T-helper 1 cell (primary cell): Measurements from ENCODE around the gene ZNF256.

ENCODE experiments used
- DNase-seq, 5 donors: peaks; one replicate each; pipeline ENCODE4 v3.0.0-alpha.2; 2012 to 2020
- total RNA-seq, 4 donors: gene quantifications; one replicate each; lab custom pipeline; 2026; lab: John Stamatoyannopoulos, UW

Gene ZNF256
- 9.0 to 23.3 (median 11.6) reads per million in 4 donors for total RNA-seq

GRCh38 chr19:57947419-57948134 lies at the start of gene ZNF256:
Gene ZNF256, minus strand, starts transcription at chr19:57947706. Its CDS starts 232 bp downstream, at chr19:57947474.
- peak; percentile 66 to 89 (median 78) for DNase-seq

GRCh38 chr19:57992841-57993240 lies 45.3 kb upstream of the ZNF256 start:
- no peak for DNase-seq

- DNase-seq = no peak
These were observed 31.2 kb upstream of the ZNF256 start for GRCh38 chr19:57978586-57979289.

GRCh38 chr19:57974434-57974833 lies 26.9 kb upstream of the ZNF256 start, which contains the start of gene C19orf18:
Gene C19orf18, minus strand, starts transcription at chr19:57974534. Its CDS starts 102 bp downstream, at chr19:57974432.
- DNase-seq = no peak

GRCh38 chr19:57964761-57965160 lies 17.3 kb upstream of the ZNF256 start:
- DNase-seq = no peak

GRCh38 chr19:57961785-57962184 lies 14.3 kb upstream of the ZNF256 start:
- DNase-seq = no peak

- DNase-seq = no peak
These were observed 7.5 kb upstream of the ZNF256 start for GRCh38 chr19:57954996-57955395.

- DNase-seq = no peak
These were observed 2.2 kb upstream of the ZNF256 start for GRCh38 chr19:57949702-57950101.

- no peak for DNase-seq
These were observed 1.8 kb upstream of the ZNF256 start for GRCh38 chr19:57949296-57949695.

- DNase-seq = no peak
These were observed 453 bp downstream of the ZNF256 start for GRCh38 chr19:57947088-57947418.

GRCh38 chr19:57946316-57946715 lies 1.2 kb downstream of the ZNF256 start:
- no peak for DNase-seq

GRCh38 chr19:57941593-57941992 lies 5.9 kb downstream of the ZNF256 start:
- no peak for DNase-seq

GRCh38 chr19:57935731-57936130 lies 11.8 kb downstream of the ZNF256 start:
- no peak for DNase-seq

GRCh38 chr19:57934820-57935665 lies 12.5 kb downstream of the ZNF256 start, which contains the start of gene ZNF418:
Gene ZNF418, minus strand, starts transcription at chr19:57935402. Its CDS starts 1,580 bp downstream, at chr19:57933822.
- peak in 4 of 5 donors; percentile 17 to 35 (median 30) for DNase-seq

GRCh38 chr19:57927587-57927986 lies 19.9 kb downstream of the ZNF256 start:
- DNase-seq = no peak

GRCh38 chr19:57916168-57916995 lies 31.1 kb downstream of the ZNF256 start, which contains the start of gene ZNF417:
Gene ZNF417, minus strand, starts transcription at chr19:57916592. Its CDS starts 181 bp downstream, at chr19:57916411.
- DNase-seq = peak; percentile 71 to 91 (median 83)

- no peak for DNase-seq
These were observed 33.0 kb downstream of the ZNF256 start for GRCh38 chr19:57914531-57914930.

GRCh38 chr19:57907394-57907793 lies 40.1 kb downstream of the ZNF256 start:
- DNase-seq = no peak

GRCh38 chr19:57905258-57905657 lies 42.2 kb downstream of the ZNF256 start:
- DNase-seq = no peak

GRCh38 chr19:57903618-57904184 lies 43.8 kb downstream of the ZNF256 start:
- no peak for DNase-seq

- DNase-seq = no peak
These were observed 47.2 kb downstream of the ZNF256 start for GRCh38 chr19:57900311-57900710.
